GM12801 (cell line): ENCODE data around the gene CYP24A1.

Experiments used
- TF ChIP-seq, protein P1 (sequence below): IDR thresholded peaks from one replicate; pipeline ENCODE4 v1.5.1; 2011; ENCODE audit warnings: control low read depth; ENCODE audit not compliant: insufficient read length; ENCODE audit errors: extremely low read depth

Gene CYP24A1

DNA sequence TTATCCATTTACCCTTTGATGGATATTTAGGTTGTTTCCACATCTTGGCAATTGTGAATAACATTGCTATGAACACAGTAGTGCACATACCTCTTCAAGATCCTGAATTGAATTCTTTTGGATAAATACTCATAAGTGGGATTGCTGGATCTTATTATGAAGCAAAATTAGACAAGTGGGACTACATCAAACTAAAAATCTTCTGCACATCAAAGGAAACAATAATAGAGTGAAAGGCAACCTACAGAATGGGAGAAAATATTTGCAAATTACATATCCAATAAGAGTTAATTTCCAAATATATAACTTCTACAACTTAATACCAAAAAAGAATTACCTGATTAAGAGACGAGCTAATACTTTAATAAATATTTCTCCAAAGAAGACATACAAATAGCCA is 65.0 kb downstream of the CYP24A1 start:
- TF ChIP-seq, protein P1, sequence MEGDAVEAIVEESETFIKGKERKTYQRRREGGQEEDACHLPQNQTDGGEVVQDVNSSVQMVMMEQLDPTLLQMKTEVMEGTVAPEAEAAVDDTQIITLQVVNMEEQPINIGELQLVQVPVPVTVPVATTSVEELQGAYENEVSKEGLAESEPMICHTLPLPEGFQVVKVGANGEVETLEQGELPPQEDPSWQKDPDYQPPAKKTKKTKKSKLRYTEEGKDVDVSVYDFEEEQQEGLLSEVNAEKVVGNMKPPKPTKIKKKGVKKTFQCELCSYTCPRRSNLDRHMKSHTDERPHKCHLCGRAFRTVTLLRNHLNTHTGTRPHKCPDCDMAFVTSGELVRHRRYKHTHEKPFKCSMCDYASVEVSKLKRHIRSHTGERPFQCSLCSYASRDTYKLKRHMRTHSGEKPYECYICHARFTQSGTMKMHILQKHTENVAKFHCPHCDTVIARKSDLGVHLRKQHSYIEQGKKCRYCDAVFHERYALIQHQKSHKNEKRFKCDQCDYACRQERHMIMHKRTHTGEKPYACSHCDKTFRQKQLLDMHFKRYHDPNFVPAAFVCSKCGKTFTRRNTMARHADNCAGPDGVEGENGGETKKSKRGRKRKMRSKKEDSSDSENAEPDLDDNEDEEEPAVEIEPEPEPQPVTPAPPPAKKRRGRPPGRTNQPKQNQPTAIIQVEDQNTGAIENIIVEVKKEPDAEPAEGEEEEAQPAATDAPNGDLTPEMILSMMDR, result no peak

DNA sequence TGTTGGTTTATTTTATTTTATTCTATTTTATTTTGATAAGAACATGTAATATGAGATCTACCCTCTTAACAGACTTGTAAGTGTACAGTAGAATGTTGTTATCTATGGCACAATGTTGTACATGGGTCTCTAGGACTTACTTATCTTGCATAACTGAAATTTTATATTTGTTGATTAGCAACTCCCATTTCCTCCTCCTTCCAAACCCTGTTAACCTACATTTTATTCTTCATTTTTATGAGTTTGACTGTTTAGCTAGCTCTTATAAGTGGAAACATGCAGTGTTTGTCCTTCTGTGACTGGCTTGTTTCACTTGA is 65.5 kb downstream of the CYP24A1 start:
- TF ChIP-seq, protein P1, result no peak

DNA sequence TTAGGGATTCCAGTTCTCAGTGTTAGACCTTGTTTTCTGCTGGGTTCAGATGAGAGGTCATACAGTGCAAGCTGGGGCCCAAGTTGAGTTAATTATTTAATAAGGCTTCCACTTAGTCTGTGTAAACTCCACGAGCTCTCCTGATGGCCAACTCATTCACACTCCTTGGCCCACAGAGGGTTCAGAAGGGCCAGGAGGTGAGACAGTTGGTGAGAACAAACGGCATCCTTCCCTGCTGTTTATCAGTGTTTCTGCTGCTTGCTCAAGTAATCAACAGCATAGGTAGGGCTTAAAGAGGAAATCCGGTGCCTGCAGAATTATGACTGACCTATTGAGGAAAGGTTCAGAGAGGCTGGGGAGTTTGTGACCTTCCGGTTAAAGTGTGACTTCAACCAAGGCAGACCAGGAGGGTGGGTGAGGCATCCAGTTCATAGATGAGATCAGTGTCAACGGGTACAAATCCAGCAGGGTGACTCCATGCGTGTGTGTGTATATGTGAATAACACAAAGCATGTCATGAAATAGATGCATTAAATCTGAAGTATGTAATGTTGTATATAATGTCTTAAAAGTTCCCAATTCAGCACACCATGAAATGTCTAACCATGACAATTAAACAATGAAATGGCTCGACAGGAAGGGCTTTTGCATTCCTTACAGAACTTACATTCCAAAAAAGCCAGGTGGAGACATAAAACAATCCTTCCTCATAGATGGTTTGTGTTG is 66.0 kb downstream of the CYP24A1 start:
- TF ChIP-seq, protein P1, result no peak

DNA sequence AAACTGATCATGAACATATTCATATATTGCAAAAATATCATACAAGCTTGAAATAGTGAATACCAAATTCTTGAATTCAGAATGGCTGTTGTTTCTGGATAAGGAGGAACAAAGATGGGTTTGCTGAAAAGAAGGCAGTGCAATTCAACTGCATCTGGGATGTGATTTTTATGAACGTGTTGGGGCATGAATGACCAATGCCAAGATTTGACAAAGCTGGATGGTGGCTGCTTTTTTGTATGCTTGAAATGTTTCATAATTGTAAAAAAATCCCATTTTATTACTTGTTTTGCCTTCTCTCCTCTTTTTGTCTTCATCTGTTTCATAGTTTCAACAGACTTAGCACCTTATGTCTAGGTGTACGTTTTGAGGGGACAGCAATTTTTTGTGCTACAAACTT is 66.6 kb downstream of the CYP24A1 start:
- TF ChIP-seq, protein P1, result no peak

DNA sequence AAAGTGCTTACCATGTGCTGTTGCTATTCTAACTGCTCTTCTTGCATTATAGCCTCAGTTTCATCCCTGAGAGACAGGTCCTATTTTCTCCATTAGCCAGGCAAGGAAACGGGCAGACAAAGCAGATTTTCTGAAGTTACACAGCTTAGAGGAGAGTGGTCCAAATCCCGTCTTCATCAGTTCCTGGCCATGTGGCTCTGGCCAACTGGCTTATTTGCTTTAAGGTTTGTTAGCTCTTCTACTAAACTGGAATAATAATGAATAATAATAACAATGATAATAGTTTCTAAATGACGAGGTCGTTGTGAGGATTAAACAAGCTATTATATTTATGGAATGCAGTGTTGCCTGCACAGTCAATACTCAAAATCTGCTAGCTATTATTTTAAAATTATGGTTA is 67.6 kb downstream of the CYP24A1 start:
- TF ChIP-seq, protein P1, result no peak

DNA sequence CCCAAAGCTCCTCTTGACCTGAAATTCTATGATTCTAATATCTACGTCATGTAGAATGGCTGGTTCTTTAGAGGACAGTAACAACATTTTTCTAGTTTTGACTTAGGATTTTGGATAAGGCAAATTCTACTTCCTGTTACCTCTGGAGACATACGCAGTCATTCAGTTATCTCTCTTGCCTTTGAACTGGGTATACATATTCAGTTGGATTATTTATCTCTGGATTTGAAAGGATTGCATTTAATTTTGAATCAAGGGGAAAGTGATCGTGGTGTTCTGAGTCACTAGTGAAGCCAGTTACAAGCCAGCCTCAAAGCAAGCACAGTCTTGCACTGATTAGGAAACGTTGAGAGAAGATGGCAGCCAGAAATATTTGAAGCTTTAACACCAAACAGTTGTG is 68.1 kb downstream of the CYP24A1 start:
- TF ChIP-seq, protein P1, result no peak

DNA sequence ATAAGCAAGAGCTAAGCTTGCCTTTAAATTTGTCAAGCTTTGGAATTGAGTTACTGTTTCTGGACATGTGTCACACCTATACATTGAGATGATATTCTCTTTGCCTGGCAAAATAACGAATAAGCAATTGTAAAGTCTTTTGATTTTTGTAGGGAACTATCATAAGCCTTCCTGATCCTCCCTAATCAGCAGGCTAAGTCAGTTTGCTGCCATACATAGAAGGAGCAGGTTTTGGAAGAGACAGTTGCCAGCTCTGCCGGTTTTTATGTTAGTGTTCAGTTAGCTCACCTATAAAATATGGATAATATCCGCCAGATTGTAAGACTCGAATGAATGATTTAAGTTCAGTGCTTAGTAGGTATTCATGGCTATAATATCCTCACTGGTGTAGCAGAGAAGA is 69.0 kb downstream of the CYP24A1 start:
- TF ChIP-seq, protein P1, result no peak
